SK-N-SH (cell line): ENCODE measurements around the gene EXD2. TPM values are rescaled to one million over a fixed set of nuclear protein-coding genes. Genes with fewer than 3 reads are reported as not detected.

Source experiments
- CTCF ChIA-PET: fragments of 300-600, 350-600 bp; formaldehyde crosslinking; extraction: SDS; loops from one replicate; lab custom pipeline; 2021; lab: Yijun Ruan, JAX
- POLR2A ChIA-PET: fragments of 350-600 bp; sonication (Branson Sonifier 250); formaldehyde crosslinking; extraction: SDS; loops from one replicate; lab custom pipeline; 2020; ENCODE audit warnings: antibody characterized with exemption, inconsistent platforms; lab: Yijun Ruan, JAX
- DNase-seq: peaks from one replicate; pipeline ENCODE4 v3.0.0; 2012
- H2AFZ ChIP-seq: fragments of 200-600 bp; sonication (generic); 2 replicates; pipeline ENCODE4 v1.8.1; 2016; ENCODE audit warnings: antibody characterized with exemption, mild to moderate bottlenecking, low read depth
- H3F3A ChIP-seq: fragments of 200-600 bp; sonication (generic); replicated peaks from 2 replicates; pipeline ENCODE3; 2016; ENCODE audit warnings: antibody characterized with exemption, mild to moderate bottlenecking; ENCODE audit not compliant: insufficient read depth
- H3K27ac ChIP-seq, 2 experiments: fragments of 200-500 bp in 1 of 2; fragments of 200-600 bp in 1 of 2; sonication (Bioruptor generic) in 1 of 2; sonication (generic), shearing (Covaris generic) in 1 of 2; 2 replicates each; pipeline versions ENCODE4 v1.5.1 to v1.6.1; 2014 to 2016; ENCODE audit warnings: low read depth in 2 of 2, inconsistent platforms in 1 of 2, low read length in 1 of 2, mild to moderate bottlenecking in 1 of 2, mixed read lengths in 1 of 2
- H3K27me3 ChIP-seq: fragments of 200-600 bp; sonication (generic), shearing (Covaris generic); 2 replicates; pipeline ENCODE4 v1.6.1; 2016; ENCODE audit warnings: mixed run types; ENCODE audit not compliant: insufficient read depth
- H3K36me3 ChIP-seq, 2 experiments: fragments of 200-500 bp in 1 of 2; fragments of 200-600 bp in 1 of 2; sonication (Bioruptor generic) in 1 of 2; sonication (generic) in 1 of 2; replicated peaks in 1 of 2; 2 replicates each; pipeline versions ENCODE3 to v1.5.1; 2014 to 2016; ENCODE audit warnings: low read length in 1 of 2, mild to moderate bottlenecking in 1 of 2; ENCODE audit not compliant: insufficient read depth in 2 of 2, control insufficient read depth in 1 of 2
- H3K4me1 ChIP-seq, 2 experiments: fragments of 200-500 bp in 1 of 2; fragments of 200-600 bp in 1 of 2; sonication (Bioruptor generic) in 1 of 2; sonication (generic), shearing (Covaris generic) in 1 of 2; 2 replicates each; pipeline versions ENCODE4 v1.5.1 to v1.6.1; 2014 to 2016; ENCODE audit warnings: low read depth in 1 of 2, low read length in 1 of 2, mixed run types in 1 of 2; ENCODE audit not compliant: insufficient read depth in 2 of 2, control insufficient read depth in 1 of 2
- H3K4me2 ChIP-seq: fragments of 200-600 bp; sonication (generic), shearing (Covaris generic); 2 replicates; pipeline ENCODE4 v1.6.1; 2017; ENCODE audit warnings: mixed run types
- H3K4me3 ChIP-seq, 2 experiments: fragments of 200-500 bp in 1 of 2; fragments of 200-600 bp in 1 of 2; sonication (Bioruptor generic) in 1 of 2; sonication (generic), shearing (Covaris generic) in 1 of 2; 2 replicates each; pipeline versions ENCODE4 v1.5.1 to v1.8.1; 2014 to 2016; ENCODE audit warnings: low read depth in 2 of 2, inconsistent platforms in 1 of 2, low read length in 1 of 2, mild to moderate bottlenecking in 1 of 2, mixed read lengths in 1 of 2, moderate library complexity in 1 of 2
- H3K79me2 ChIP-seq: fragments of 200-600 bp; sonication (generic); 2 replicates; pipeline ENCODE4 v1.8.1; 2017; ENCODE audit warnings: mild to moderate bottlenecking; ENCODE audit not compliant: insufficient read depth
- H3K9ac ChIP-seq: fragments of 200-600 bp; sonication (generic); 2 replicates; pipeline ENCODE4 v1.6.1; 2017; ENCODE audit warnings: mixed run types
- H3K9me2 ChIP-seq: fragments of 200-600 bp; sonication (generic); 2 replicates; pipeline ENCODE4 v1.6.1; 2017; ENCODE audit warnings: mixed run types
- H3K9me3 ChIP-seq: fragments of 200-600 bp; sonication (generic); 2 replicates; pipeline ENCODE4 v1.6.1; 2017; ENCODE audit warnings: mixed run types, mild to moderate bottlenecking, moderate library complexity
- H4K20me1 ChIP-seq: fragments of 200-600 bp; sonication (generic); 2 replicates; pipeline ENCODE4 v1.6.1; 2017; ENCODE audit warnings: mild to moderate bottlenecking, mixed run types; ENCODE audit not compliant: insufficient read depth
- CTCF ChIP-seq: fragments of 200-600 bp; sonication (generic); IDR thresholded peaks from 2 replicates; pipeline ENCODE4 v1.6.1; 2017; ENCODE audit warnings: antibody characterized with exemption, mild to moderate bottlenecking, moderate library complexity
- FOSL2 ChIP-seq: IDR thresholded peaks from 2 replicates; pipeline ENCODE4 v1.4.0; 2012; ENCODE audit warnings: low read depth, mild to moderate bottlenecking, moderate library complexity, borderline replicate concordance
- FOXJ3 ChIP-seq: sonication (generic); formaldehyde crosslinking; IDR thresholded peaks from 2 replicates; pipeline ENCODE4 v1.5.1; 2020; ENCODE audit warnings: mild to moderate bottlenecking, missing genetic modification reagents
- FOXM1 ChIP-seq: IDR thresholded peaks from 2 replicates; pipeline ENCODE4 v1.4.0; 2012; ENCODE audit warnings: low read depth, mild to moderate bottlenecking
- MXI1 ChIP-seq: IDR thresholded peaks from 2 replicates; pipeline ENCODE4 v1.6.1; 2012; ENCODE audit warnings: mild to moderate bottlenecking, low read depth, low read length, improper control_type of control experiment
- NFIC ChIP-seq: IDR thresholded peaks from 2 replicates; pipeline ENCODE4 v1.4.0; 2012; ENCODE audit warnings: borderline replicate concordance
- PBX3 ChIP-seq: IDR thresholded peaks from 2 replicates; pipeline ENCODE4; 2012
- POLR2AphosphoS5 ChIP-seq: IDR thresholded peaks from 2 replicates; pipeline ENCODE4 v1.6.1; 2012; ENCODE audit warnings: low read depth, low read length
- SMC3 ChIP-seq: IDR thresholded peaks from 2 replicates; pipeline ENCODE4 v1.6.1; 2012; ENCODE audit warnings: low read depth, low read length, improper control_type of control experiment
- TAF1 ChIP-seq: IDR thresholded peaks from 2 replicates; pipeline ENCODE4 v1.6.1; 2012; ENCODE audit warnings: low read depth, mild to moderate bottlenecking, low read length, moderate library complexity, borderline replicate concordance
- TCF12 ChIP-seq: IDR thresholded peaks from 2 replicates; pipeline ENCODE4 v1.4.0; 2012
- USF2 ChIP-seq: fragments of 150-350 bp; IDR thresholded peaks from 2 replicates; pipeline ENCODE4 v1.6.1; 2017; ENCODE audit warnings: antibody characterized with exemption, low read length, low read depth, borderline replicate concordance
- WGBS: methylation state at CpG from one replicate; pipeline ENCODE4 v1.1.6; 2017; ENCODE audit warnings: low lambda C conversion rate; 5-methylcytosine and 5-hydroxymethylcytosine counted together
- polyA plus RNA-seq, 3 experiments: library from polyadenylated mRNA; depleted of rRNA; stranded (reverse); fragments of >200 nt; gene quantifications; 2 replicates each; pipeline ENCODE4 v1.2.3, GENCODE V29; 2012
- TF ChIP-seq, protein P1 (sequence below): IDR thresholded peaks from 2 replicates; pipeline ENCODE4 v1.6.1; 2012; ENCODE audit warnings: mild to moderate bottlenecking, low read depth, low read length, moderate library complexity

Gene EXD2
- polyA plus RNA-seq, 1 of the 3 experiments (the other 2 are of a cell fraction): 15.1 TPM

DNA sequence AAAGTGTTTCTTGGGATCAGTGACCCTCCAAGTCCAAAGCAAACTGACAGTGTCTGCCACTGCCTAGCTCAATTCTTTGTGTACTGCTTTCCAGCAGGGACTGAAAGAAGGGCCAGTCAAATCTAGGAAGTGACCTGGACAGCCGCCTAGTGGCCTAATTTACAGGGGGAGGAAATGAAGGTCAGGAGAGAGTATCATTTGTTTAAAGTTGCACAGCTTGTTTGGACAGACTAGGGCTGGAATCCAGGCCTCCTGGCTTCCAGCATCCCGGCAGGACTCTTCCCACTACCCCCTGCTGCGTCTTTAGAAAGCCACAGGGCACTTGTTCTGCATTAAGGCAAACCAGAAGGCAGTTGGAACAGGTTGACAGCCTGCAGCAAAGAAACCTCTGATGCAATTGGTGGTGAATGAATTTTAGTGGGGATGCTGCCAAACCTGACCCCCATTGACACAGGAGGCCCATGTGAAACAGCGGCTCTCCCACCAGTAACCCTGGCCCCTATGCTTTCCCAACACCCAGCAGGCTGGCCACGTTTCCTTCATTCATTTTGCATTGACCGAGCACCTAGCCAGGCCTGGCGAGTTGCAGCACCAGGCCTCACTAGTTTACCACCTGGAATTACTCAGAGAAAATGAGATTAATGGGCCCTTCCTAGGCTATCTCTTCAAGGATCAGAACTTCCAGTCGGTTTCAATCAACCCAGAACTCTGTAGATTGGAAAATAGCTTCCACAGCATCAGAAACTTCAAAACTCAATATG, 96.9 kb downstream of the EXD2 start (continued):
- TF ChIP-seq, protein P1, sequence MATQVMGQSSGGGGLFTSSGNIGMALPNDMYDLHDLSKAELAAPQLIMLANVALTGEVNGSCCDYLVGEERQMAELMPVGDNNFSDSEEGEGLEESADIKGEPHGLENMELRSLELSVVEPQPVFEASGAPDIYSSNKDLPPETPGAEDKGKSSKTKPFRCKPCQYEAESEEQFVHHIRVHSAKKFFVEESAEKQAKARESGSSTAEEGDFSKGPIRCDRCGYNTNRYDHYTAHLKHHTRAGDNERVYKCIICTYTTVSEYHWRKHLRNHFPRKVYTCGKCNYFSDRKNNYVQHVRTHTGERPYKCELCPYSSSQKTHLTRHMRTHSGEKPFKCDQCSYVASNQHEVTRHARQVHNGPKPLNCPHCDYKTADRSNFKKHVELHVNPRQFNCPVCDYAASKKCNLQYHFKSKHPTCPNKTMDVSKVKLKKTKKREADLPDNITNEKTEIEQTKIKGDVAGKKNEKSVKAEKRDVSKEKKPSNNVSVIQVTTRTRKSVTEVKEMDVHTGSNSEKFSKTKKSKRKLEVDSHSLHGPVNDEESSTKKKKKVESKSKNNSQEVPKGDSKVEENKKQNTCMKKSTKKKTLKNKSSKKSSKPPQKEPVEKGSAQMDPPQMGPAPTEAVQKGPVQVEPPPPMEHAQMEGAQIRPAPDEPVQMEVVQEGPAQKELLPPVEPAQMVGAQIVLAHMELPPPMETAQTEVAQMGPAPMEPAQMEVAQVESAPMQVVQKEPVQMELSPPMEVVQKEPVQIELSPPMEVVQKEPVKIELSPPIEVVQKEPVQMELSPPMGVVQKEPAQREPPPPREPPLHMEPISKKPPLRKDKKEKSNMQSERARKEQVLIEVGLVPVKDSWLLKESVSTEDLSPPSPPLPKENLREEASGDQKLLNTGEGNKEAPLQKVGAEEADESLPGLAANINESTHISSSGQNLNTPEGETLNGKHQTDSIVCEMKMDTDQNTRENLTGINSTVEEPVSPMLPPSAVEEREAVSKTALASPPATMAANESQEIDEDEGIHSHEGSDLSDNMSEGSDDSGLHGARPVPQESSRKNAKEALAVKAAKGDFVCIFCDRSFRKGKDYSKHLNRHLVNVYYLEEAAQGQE: no peak
- TF ChIP-seq PBX3: peak; percentile 60; the same call in 1 of the 2 replicates
- no peak for TF ChIP-seq USF2
- TF ChIP-seq CTCF: peak; percentile 56
- TF ChIP-seq TAF1: no peak
- peak; percentile 38 for TF ChIP-seq SMC3
- 0 out of 2 replicates have a peak, but pooled peaks have one; percentile 20 for TF ChIP-seq POLR2AphosphoS5

GRCh38 chr14:69288956-69289705, 97.8 kb downstream of the EXD2 start:
- DNase-seq: no peak
- no peaks in the 10 kb centered on the region for H3F3A ChIP-seq
- peaks cover 0 to 27% of the 10 kb centered on the region in 2 experiments; a peak in 2 of 4 replicates for H3K4me1 ChIP-seq
- no peaks in the 10 kb centered on the region for H3K9me3 ChIP-seq
- POLR2A ChIA-PET: no interaction called here
- no peaks in the 10 kb centered on the region for H4K20me1 ChIP-seq
- no peaks in the 10 kb centered on the region for H3K36me3 ChIP-seq
- no peak overlapping the region for H3K4me3 ChIP-seq
- H3K27me3 ChIP-seq: no peaks in the 10 kb centered on the region
- H3K9ac ChIP-seq: no peak overlapping the region
- no peak overlapping the region for H3K4me2 ChIP-seq
- CTCF ChIA-PET: interaction anchor here (0.8 to 1.6 kb wide), 5 partner anchors 9 to 192 kb away, joined by 3 to 6 read pairs (median 4); no protein-coding TSS in a partner anchor
- no peaks in the 10 kb centered on the region for H3K9me2 ChIP-seq
- H3K27ac ChIP-seq: no peak overlapping the region
- H2AFZ ChIP-seq: no peak overlapping the region
- H3K79me2 ChIP-seq: no peaks in the 10 kb centered on the region
- WGBS: 92% methylated on average over 7 of the region's 9 CpGs
- no peak for TF ChIP-seq PBX3
- no peak for TF ChIP-seq NFIC
- TF ChIP-seq TCF12: no peak
- no peak for TF ChIP-seq FOXJ3 (CRISPR knock-in tag)
- TF ChIP-seq FOSL2: no peak
- no peak for TF ChIP-seq MXI1
- TF ChIP-seq FOXM1: no peak
- no peak for TF ChIP-seq USF2
